GM12864 (cell line): ENCODE measurements around the gene NAPEPLD.
"Not testable (repeated sequence)": the region's sequence is repeated elsewhere in the genome, so short reads cannot be mapped to it uniquely, and the experiment has no call there.

Source experiments
- DNase-seq: peaks from one replicate; pipeline ENCODE4 v3.0.0-alpha.2; 2011; ENCODE audit warnings: low read depth
- H3K4me3 ChIP-seq: 2 replicates; pipeline ENCODE4 v1.5.1; 2011; ENCODE audit warnings: mild to moderate bottlenecking, low read depth, low read length, control low read depth
- CTCF ChIP-seq: IDR thresholded peaks from 2 replicates; pipeline ENCODE4 v1.5.1; 2011; ENCODE audit warnings: low read depth, mild to moderate bottlenecking, moderate library complexity, low read length, control low read depth, inconsistent platforms; ENCODE audit errors: missing control alignments

Gene NAPEPLD

DNA sequence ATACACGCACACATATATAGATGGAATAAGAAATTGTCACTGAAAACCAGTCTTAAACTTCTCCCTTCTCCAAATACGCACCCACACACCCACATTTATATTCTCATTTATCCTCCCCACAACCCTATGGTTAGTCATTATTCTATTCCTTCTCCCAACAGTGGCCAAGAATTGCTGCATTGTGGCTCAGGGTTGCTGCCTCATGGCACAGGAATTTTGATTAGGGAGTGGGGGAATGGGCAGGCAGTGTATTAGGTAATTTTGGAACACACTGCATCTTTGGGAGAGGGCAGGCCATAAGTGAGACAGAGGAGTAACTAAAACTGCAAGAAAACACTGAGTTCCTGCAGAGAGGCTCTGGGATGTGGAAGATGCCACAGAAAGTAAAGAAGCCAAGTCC lies 35.7 kb downstream of the NAPEPLD start:
- TF ChIP-seq CTCF, result no peak
- H3K4me3 ChIP-seq, result no peak overlapping the region
- no peak for DNase-seq

GRCh38 chr7:103106703-103107070 lies 42.2 kb downstream of the NAPEPLD start:
- not testable (repeated sequence) for DNase-seq, H3K4me3 ChIP-seq

DNA sequence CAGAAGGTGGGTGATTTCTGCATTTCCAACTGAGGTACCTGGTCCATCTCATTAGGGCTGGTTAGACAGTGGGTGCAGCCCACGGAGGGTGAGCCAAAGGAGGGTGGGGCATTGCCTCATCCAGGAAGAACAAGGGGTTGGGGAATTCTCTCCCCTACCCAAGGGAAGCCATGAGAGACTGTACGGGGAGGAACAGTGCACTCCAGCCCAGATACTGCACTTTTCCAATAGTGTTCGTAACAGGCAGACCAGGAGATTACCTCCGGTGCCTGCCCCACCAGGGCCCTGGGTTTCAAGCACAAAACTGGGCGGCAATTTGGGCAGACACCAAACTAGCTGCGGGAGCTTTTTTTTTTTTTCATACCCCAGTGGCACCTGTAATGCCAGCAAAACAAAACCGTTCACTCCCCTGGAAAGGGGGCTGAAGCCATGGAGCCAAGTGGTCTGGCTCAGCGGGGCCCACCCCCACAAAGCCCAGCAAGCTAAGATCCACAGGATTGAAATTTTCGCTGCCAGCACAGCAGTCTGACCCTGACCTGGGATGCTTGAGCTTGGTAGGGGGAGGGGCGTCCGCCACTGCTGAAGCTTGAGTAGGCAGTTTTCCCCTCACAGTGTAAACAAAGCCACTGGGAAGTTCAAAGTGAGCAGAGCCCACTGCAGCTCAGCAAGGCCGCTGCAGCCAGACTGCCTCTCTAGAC lies 42.7 kb downstream of the NAPEPLD start:
- no peak for DNase-seq

GRCh38 chr7:103101543-103101942 lies 47.4 kb downstream of the NAPEPLD start:
- no peak for TF ChIP-seq CTCF
- no peak overlapping the region for H3K4me3 ChIP-seq
- no peak for DNase-seq

More for the DNA sequence above, 42.7 kb downstream of the NAPEPLD start:
- H3K4me3 ChIP-seq, result no peak overlapping the region
- TF ChIP-seq CTCF, result no peak

DNA sequence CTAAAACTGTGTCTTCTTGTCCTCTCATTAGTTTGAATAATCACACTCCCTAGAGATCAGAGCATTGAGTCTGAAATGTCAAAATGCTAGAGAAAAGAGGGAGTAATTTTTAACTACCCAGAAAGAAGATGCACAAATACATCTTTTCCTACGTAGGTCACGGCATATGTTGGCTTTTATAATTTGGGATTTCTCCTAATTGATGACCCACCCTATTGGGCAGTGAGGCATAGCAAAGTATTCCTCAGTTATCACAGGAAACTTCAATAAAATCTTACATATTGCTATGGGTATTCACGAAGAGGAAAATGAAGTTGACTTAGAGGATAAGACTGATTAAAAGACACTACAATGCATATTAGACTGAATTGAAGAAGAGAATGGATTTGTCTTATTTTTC lies 48.6 kb downstream of the NAPEPLD start:
- no peak for DNase-seq
- TF ChIP-seq CTCF, result no peak
- no peak overlapping the region for H3K4me3 ChIP-seq

GRCh38 chr7:103097041-103097440 lies 51.9 kb downstream of the NAPEPLD start:
- DNase-seq, result no peak
- no peak overlapping the region for H3K4me3 ChIP-seq
- no peak for TF ChIP-seq CTCF

DNA sequence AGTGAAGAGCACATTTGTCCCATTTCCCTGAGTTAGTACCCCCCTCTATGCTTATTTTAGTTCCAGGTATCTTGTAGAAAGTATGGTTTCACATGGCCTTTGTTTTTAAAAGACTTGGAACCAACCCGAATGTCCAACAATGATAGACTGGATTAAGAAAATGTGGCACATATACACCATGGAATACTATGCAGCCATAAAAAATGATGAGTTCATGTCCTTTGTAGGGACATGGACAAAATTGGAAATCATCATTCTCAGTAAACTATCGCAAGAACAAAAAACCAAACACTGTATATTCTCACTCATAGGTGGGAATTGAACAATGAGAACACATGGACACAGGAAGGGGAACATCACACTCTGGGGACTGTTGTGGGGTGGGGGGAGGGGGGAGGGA lies 53.3 kb downstream of the NAPEPLD start:
- not testable (repeated sequence) for DNase-seq, H3K4me3 ChIP-seq

DNA sequence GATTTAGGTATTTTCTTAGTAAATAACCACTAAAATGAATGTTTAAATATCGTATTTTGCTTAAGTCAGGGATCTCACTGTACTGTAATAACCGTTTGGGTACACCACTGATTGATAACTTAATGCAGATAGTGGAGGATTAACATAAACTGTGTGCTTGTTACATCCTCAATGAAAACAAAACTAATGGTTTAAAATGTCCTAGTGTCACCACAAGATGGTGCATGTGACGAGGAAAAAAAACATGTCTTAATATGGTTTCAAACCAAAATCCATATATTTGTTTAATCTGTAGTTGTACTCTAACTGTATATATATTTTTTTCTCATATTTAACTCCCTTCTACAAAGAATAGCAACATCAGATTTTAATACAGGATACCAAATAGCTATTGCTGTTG lies 54.8 kb downstream of the NAPEPLD start:
- no peak overlapping the region for H3K4me3 ChIP-seq
- DNase-seq, result no peak
- no peak for TF ChIP-seq CTCF
